ENCODE results near the gene TNIK.

DNA sequence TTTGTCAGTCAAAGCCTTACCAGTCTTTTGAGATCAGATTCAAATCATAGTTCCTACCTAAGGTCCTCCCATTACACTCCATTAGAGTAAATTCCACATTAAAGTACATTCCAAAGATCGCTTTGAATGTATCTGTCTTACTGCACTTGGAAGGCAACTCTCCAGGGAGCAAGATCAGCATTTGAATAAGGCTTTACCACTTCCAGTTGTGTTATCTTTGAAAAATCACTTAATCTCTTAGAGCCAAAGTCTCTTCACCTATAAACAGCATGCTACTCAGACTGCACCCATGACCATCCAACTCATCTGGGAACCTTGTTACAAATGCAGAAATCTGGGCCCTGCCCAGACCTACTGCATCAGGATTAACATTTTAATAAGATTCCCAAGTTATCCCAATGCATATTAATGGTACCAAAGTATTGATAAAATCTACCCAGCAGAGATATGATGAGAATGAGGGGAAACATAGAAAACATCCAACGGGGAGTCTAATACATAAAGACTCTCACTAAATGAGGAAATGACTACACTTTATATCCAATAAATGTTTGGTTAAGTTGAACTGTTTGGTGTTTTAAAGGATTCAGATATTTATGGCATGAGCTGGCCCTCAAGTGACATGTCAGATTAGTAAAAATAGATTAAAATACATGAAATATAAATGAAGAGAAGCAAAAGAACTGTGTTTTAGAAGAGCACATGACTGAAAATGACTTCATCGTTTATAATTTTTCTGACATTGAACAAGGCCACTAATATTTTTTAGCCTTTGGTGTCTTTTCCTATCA, 75.9 kb downstream of the TNIK start:
- TF ChIP-seq POLR2AphosphoS5 (IDR thresholded peaks at IDR 0.05), result no peak
- TF ChIP-seq, protein P1, sequence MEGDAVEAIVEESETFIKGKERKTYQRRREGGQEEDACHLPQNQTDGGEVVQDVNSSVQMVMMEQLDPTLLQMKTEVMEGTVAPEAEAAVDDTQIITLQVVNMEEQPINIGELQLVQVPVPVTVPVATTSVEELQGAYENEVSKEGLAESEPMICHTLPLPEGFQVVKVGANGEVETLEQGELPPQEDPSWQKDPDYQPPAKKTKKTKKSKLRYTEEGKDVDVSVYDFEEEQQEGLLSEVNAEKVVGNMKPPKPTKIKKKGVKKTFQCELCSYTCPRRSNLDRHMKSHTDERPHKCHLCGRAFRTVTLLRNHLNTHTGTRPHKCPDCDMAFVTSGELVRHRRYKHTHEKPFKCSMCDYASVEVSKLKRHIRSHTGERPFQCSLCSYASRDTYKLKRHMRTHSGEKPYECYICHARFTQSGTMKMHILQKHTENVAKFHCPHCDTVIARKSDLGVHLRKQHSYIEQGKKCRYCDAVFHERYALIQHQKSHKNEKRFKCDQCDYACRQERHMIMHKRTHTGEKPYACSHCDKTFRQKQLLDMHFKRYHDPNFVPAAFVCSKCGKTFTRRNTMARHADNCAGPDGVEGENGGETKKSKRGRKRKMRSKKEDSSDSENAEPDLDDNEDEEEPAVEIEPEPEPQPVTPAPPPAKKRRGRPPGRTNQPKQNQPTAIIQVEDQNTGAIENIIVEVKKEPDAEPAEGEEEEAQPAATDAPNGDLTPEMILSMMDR (IDR thresholded peaks at IDR 0.05), result no peak
- no peak for TF ChIP-seq POLR2A (IDR thresholded peaks at IDR 0.05)
